ENCODE data around the gene MORN4.
"Not testable (repeated sequence)": the region's sequence is repeated elsewhere in the genome, so short reads cannot be mapped to it uniquely, and the experiment has no call there.

Gene MORN4

DNA sequence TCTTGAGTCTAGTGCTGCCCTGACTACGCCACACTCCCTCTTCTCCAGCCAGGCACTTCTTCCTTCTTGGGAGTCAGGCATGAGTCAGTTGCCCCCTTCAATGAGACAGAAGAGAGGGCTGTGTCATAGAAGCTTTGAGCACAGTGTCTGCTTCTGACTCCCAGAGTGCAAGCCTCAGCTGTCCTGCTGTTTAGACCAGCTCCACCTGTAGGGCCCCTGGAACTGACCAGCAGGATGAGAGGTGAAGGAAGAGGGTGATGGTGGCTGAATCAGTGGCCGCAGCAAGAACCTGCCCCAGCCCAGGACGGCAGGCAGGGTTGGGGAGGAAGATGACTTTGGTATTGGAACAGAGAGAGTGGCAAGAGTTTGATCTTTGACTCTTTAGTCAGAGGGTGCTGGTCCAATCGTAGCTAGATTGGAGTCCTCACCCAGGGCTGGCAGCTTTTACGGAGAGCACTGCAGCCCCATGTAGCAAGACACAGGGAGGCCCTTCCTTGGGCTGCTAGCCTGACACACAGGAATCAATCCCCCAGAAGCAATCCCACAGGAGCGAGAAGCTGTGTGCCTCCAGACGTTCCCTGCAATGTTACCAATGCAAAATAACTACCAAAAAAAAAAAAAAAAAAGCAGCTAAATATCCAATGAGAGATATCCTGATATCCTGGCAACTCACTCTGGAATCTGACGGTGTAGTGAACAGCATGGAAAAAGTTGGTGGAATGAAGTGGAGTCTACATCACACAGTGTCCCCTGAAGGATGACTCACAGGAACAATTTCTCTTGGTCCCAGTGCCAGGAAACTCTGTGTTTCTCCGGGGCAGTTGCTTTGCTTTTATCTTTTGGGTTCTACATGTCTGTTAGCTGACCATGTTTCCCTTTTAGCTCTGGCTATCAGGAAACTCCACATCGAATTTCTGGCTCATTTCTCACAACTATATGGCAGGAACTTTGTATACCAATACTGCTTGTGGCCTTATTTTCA lies 36.9 kb downstream of the MORN4 start:
- no peak for DNase-seq

DNA sequence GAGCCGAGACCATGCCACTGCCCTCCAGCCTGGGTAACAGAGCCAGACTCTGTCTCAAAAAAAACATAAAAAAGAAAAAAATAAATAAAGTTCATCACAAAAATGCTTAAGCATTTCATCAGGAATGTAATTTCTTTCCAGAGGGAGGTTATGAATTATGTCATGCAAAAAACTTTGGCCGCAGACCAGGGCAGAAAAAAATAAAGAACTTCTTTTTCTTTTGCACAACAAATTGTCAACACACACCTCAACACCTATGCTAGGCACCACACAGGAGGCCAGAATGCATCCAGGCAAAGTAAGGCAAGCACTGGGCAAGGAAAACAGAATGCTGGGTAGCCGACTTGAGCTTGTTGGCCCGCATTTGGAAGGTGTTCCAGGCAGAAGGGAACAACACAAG lies 39.9 kb downstream of the MORN4 start:
- no peak for DNase-seq

DNA sequence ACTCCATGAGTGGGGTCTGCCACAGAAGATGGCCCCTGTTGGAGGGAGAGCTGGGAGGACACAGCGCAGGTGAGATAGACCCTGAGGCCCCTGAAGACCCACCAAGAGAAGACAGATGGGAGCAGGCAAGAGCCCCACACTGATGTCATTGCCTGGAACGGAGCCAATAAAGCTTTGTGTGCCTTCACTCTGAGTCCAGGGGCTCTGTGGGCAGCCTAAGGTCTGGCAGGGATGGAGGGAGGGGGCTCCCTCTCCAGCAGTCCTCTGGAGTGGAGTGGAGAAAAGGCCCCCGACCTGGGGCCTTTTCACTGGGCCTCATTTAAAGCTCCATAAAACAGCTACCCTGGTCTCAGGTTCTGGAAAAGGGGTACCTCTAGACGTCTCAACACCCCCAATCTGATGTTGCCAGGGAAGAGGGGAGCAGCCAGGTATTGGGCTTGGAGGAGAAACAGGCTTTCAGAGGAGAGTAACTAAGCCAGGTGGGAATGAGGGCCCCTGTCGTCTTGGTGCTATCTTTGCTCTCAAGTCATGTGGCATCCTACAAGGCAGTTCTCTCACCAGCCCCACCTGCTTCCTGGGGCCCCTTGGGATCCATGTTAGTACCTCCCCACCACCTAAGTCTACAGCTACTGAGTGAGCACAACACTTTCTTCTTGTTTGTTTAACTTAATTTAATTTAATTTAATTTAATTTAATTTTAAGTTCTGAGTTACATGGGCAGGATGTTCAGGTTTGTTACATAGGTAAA lies 42.4 kb downstream of the MORN4 start:
- DNase-seq, result no peak

DNA sequence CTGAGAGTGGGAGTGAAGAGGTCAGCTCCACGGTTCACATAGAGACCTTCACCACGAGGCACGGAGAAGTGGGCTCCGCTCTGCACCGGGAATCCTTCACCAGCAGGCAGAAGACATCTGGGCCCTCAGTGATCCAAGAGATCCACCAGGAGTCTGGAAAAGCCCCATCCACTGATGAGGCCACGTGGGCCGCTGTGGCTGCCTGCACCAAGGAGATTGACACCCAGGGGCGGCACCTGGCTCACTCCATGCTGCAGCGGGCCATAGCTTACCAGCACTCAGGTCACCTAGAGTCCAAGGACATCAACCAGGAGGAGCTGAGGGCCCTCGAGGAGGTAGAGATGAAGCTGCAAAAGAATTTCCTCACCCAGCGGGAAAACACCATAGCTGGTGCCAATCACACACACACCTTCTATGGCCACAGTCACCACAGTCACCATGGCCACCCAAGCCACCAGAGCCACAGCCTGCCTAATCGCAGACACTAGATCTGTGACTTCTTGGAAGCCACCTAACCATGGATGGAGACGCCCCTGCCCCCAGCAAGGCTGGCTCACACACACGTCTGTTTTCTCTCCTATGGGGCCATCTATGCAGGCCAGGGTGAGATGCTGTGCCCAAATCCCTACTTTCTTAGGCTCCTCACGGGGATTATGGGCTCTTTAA lies 43.1 kb downstream of the MORN4 start:
- DNase-seq, result no peak

DNA sequence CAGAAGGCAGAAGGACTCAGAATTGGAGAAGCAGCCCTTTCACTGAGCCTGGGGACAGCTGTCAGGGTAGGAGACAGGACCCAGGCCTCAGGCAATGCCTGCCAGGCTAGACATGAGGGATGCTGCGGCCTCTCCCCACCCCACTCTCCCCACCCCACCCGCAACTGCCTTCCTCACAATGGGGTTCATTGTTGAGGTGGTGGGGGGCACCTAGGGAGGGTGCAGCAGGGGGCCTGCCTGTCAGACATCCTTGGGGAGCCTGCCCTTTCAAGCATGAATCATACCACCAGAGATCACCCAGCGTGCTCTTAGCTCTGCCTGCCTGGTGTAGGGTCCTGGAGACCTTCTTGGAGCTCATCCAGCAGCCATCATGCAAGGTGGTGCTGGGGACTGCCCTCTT lies 43.8 kb downstream of the MORN4 start, which contains the start of gene C10orf62:
TSS of gene C10orf62 (plus strand) at position 243 of the 400 bp plus-strand sequence. CDS start 177 bp downstream, outside the sequence.
- no peak for DNase-seq

DNA sequence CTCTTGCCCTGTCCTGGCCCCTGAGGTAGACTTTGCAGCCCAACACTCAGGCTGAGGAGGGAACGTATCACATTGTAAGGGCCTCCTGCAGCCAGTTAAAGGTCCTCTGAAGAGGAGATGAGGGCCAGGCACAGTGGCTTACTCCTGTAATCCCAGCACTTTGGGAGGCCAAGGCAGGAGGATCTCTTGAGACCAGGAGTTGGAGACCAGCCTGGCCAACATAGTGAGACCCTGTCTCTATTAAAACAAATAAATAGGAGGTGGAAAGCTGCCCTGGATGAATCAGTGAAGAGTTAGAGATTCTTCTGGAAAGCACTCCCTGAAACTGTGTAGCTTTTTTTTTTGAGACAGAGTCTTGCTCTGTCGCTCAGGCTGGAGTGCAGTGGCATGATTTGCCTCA lies 46.1 kb downstream of the MORN4 start:
- DNase-seq, result no peak

DNA sequence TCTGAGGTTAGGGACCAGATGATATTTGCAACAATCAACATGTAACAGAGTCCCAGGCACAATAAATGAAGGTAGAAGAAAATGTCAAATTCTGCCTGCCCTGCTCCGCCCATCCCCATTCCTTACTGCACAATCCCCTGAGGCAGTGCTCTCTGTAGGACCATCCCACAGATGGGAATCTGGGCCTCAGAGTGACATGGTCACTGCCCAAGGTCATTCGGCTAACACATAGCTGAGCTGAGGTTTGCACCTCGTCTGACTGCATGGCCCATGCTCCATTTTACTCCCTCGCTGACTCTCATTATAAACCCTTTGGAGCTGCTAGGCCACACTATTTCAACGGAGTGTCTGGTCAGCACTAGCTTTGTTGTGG lies 47.9 kb downstream of the MORN4 start:
- no peak for DNase-seq

DNA sequence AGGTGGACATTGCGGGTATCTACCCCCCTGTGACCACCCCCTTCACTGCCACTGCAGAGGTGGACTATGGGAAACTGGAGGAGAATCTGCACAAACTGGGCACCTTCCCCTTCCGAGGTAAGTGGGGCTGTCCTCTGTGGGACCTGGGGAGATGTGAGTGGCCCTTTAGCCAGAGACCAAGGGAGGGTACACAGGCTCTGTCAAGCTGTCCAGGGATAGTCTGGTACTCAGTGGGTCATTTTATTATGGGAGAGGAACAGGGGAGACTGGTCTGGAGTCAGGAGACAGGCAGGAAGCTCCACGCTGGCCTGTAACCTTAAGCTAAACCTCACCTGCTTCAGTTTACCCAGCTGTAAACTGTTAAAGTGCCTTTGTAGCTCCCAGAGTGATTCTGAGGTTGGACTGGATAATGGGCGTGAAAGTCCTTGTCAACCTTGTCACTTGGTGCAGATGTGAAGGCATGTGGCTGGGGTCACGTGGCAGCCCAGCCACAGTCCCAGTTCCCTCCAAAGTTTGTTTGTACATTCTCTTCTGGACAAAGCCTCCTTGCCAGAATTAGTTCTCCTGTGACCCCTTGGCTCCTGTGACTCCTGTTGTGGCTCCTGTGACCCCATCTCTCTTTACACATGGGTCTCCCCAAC lies 48.4 kb downstream of the MORN4 start:
- DNase-seq, result no peak

DNA sequence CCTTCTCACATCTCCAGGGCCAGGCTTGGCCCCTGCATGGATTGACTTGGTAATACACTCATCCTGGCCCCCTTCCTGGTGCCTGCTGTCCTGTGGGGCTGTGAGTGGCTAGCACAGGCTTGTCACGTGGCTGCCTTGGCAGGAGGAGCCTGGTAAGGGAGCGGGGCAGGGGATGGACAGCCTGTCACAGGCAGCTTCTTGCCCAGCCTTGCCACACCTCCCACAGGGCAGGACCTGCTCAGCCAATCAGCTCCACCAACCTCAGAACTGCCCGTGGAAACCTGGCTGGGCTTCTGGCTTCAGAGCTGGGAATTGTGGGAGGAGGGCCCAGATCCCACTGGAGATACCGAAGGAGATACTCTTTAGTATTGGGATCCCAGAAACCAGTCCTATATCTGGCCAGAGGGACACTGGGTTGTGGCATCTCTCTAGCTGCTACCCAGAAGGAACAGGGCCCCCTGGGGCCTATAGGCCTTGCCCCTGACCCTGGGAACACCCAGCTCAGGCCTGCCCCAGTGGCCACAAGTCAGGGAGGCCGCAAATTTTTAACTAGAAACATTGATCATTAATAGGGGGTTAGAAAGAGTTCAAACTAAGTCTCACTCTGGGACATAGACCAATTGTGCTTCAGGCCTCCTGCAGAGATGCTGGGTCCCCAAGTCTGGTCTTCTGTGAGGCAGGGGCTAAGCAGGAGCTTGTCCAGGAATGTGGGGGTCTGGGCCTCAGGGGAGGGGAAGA lies 49.1 kb downstream of the MORN4 start, which contains the start of gene HOGA1:
TSS of gene HOGA1 (plus strand) at position 330 of the 738 bp plus-strand sequence. CDS start at position 645, 315 bp downstream.
- no peak for DNase-seq

DNA sequence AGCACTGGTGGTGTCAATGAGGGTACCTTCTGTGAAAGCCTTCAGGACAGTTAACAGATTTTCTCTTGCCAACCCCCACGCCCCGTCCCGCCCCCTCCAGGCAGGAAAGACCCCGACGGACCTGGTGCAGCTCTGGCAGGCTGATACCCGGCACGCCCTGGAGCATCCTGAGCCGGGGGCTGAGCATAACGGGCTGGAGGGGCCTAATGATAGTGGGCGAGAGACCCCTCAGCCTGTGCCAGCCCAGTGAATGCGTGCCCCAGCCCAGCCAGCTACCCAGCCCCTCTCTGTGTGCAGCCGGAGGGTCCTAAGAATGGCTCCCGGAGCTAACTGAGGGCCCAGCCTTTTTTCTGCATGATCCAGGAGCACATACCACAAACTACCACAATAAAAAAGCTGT lies 49.8 kb downstream of the MORN4 start:
- DNase-seq, result no peak

DNA sequence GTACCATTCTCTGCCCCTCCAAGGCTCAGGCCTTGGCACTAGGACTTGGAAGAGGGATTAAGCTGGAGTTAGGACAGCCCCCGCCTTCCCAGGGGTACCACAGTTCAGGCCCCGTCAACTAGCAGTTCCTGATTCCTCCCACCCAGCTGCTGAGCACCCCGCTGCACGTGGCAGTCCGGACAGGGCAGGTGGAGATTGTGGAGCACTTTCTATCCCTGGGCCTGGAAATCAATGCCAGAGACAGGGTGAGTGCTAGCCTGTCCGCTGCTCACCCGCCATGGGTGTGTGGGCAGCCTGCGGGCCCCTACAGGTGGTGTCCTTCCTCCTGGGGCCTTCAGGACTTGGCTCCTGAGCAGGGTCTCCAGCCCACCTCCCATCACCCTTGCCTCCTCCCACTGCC lies 51.1 kb downstream of the MORN4 start:
- no peak for DNase-seq

DNA sequence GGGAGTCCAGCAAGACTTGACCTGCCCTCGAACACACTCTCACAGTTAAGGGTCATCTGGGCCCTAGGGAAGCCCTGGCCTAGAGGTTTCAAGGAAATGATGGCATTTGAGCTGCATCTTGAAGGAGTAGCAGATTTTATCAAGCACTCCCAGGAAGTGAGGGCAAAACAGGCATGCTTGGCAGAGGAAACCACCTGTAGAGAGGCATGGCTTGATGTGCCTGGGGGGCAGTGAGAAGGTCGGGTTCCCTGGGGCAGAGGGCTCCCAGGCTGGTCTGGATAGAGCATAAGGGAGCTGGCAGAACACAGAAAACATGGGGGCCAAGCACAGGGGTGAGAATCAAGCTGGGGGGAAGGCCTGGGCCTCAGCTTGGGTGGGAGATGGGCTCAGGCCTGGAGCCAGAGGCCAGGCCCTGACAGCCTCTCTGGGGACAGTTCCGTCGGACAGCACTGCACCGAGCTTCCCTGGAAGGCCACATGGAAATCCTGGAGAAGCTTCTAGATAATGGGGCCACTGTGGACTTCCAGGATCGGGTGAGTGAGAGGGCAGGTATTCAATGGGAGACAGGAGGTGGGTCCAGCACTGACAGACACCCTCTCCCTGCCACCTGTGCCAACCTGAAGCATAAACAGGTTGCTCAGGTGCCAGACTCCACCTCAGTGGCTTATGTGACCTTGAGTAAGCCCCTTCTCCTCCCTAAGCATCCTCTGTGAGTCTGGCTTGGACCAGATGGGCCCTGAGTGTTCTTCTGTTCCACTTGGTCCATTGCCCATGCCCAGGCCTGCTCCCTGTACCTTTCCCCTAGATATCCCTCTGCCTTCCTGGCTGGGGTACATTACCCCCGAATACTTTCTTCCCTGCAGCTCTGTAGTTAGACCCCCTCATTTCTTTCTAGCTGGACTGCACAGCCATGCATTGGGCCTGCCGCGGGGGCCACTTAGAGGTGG lies 52.6 kb downstream of the MORN4 start:
- no peak for DNase-seq

DNA sequence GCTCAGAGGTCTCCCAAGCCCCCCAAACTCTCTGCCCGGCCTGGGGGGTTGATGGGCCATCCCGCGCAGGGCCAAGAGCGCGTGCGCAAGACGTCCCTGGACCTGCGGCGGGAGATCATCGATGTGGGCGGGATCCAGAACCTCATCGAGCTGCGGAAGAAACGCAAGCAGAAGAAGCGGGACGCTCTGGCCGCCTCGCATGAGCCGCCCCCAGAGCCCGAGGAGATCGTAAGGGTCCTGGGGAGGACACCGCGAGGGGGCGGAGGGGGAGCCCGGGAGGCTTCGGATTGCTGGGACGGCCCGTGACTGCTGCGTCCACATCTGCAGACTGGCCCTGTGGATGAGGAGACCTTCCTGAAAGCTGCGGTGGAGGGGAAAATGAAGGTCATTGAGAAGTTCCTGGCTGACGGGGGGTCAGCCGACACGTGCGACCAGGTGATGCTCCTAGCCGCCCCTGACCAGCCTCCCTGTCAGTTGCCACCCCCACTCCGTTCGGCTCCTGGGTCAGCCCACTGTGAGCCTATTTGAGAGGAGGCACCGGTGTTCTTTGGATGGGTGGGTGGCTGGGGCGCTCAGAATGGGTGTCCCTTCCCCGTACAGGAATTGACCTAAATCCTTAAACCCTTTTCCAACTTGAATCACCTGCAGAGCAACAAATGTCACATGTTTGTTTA lies 55.0 kb downstream of the MORN4 start:
- no peak for DNase-seq

DNA sequence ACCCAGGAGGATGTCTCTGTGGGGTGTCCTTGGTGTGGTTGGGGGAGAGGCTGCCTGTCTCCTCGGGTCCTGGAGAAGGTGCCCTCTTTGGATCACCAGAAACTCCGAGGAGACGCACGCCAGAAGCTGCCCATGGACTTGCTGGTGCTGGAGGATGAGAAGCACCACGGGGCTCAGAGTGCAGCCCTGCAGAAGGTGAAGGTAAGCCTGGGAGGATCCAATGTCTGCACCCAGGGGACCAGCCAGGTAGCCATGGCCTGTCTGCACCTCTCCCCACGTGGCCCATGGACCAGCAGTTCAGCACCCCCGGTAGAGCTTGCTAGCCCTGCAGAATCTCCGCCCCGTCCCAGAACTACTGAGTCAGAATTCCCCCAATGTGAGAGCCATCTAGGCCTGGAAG lies 55.6 kb downstream of the MORN4 start:
- no peak for DNase-seq

DNA sequence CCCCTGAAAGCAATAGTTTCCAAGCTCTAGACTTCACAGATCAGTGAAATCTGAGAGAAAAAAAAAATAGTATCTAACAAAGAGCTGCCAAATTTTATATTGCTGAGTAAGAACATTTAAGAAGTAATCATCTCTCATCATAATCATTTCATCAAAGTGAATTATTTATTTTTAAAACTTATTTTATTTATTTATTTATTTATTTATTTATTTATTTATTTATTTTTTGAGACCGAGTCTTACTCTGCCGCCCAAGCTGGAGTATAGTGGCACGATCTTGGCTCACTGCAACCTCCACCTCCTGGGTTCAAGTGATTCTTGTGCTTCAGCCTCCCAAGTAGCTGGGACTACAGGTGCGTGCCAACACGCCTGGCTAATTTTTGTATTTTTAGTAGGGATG lies 56.8 kb downstream of the MORN4 start:
- DNase-seq, result not testable (repeated sequence)

DNA sequence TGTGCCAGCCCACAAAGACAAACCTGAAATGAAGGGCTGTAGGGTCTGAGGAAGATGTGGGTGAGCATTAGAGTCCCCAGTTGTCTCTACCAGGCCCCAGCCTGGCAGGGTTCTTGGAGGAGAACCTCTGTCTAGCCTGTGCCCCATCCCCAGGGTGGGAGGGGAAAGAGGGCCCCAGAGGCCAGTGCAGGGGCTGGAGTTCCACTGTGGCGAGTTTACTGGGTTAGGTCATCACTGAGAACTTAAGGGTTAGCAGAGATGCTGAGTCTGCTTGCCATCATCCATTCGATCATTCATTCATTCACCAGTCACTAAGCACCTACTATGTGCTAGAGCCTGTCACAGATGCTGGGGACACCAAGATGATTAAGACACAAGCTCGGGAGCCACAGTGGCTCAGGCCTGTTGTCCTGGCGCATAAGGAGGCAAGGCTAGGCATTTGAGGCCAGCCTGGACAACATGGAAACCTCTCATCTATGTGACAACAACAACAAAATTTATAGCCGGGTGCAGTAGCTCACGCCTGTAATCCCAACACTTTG lies 58.1 kb downstream of the MORN4 start:
- DNase-seq, result no peak

DNA sequence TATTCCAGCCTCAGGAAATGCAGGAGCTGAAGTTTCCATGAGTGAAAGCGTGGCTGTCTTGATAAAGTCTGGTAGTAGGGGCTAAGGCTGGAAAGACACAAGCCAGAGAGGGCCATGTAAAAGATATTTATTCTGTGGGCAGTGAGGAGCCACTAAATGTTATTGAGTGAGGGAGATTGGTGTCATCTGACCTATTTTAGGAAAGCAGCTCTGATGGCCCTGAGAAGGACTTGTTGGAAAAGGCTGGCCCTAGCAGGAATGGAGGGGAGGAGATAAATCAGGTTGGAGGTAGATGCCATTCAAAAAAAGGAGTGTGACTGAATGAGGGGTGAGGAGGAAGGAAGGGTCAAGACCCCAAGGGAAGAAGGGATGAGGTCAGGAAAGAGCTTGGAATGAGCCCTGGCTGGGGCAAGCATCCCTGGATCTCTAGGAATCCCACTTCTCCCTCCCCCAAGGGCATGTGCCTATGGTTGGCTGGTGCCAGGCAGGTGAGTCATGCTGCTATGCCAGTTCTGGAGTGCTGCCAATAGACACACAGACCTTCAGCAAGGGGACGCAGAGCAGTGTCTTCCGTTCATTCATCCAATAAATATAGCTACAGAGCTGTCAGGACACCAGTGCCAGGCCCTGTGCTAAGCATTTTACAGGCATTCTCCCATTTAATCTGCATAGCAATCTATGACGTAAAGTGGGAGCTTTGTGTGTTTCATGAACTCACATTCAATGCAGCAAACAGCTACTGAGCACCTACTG lies 58.8 kb downstream of the MORN4 start:
- no peak for DNase-seq

DNA sequence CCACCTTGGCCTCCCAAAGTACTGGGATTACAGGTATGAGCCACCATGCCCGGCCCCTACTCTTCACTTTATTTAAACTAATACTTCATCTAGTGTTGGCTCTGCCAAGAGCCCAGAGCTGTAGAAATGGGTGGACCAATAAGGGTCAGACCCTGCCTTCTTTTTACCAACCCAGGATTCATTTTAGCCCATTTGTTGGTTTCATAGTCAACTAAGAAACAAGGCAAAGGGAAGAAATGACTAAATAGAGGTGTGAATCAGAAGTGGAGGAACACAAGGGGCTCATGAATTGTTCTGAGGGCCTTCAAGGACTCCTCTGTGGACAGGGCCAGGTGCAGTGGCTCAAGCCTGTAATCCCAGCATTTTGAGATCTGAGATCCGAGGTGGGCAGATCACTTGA lies 59.6 kb downstream of the MORN4 start:
- DNase-seq, result no peak

DNA sequence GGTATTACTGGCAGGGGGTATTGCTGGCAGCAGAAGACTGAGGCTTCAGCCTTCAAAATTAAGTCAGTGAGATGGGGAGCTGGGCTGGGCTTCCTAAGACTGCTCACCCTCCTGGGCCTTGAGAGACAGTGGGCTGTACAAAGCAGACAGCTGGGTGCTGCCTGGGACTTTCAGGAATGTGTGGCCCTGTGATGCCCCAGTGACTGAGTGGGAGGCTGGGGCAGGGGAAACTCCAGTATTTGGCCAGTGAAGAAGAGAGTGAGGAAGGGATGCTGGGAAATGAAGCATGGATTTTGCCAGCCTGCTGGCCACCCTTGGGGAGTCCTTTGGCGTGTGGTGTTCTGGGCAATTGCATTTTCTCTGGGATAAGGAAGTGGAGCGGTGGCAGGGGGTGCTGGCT lies 60.3 kb downstream of the MORN4 start:
- no peak for DNase-seq
